Mucosa of descending colon (tissue), 3 donors: ENCODE results near the gene UBAC1. TPM values are rescaled to one million over a fixed set of nuclear protein-coding genes. Genes with fewer than 3 reads are reported as not detected.

ENCODE experiments used
- ATAC-seq: fragments of 200-7000 bp; cut with Tn5 transposase; one replicate; pipeline ENCODE4 v1.9.1; 2020; ENCODE audit warnings: mild to moderate bottlenecking, moderate library complexity
- DNase-seq, 3 donors: peaks; one replicate each; pipeline ENCODE4 v3.0.0-alpha.2; 2020
- H3K36me3 ChIP-seq: fragments of 200-600 bp; one replicate; pipeline ENCODE4 v1.8.0; 2021; ENCODE audit warnings: low read depth, mild to moderate bottlenecking
- H3K4me1 ChIP-seq: fragments of 200-600 bp; one replicate; pipeline ENCODE4 v1.8.0; 2021; ENCODE audit warnings: low read depth, mild to moderate bottlenecking
- H3K4me3 ChIP-seq: fragments of 200-600 bp; one replicate; pipeline ENCODE4 v1.8.0; 2021; ENCODE audit warnings: mild to moderate bottlenecking
- H3K9me3 ChIP-seq: fragments of 200-600 bp; one replicate; pipeline ENCODE4 v1.8.0; 2021; ENCODE audit warnings: mild to moderate bottlenecking
- intact Hi-C, 2 donors: fragments of 100-400 bp; cut with DNase I in 1 of 2; cut with micrococcal nuclease in 1 of 2; formaldehyde crosslinking; loops; one replicate each; pipeline versions ENCODE4 v1.11.0 to v1.11.1; 2022; cut with DNase I, micrococcal nuclease
- total RNA-seq, 3 donors: library from RNA; stranded (reverse); fragmentation: NEBNext Ultra II Directional in 2 of 3; extraction: Animal tissue kit (Norgen Biotek cat#: 25700) in 2 of 3; gene quantifications; one replicate each; pipeline versions ENCODE4 v1.2.1 to v1.2.4, GENCODE V29; 2021 to 2023
- TF ChIP-seq, protein P1 (sequence below): fragments of 200-600 bp; IDR thresholded peaks from one replicate; pipeline ENCODE4 v1.8.0; 2022; ENCODE audit warnings: antibody characterized with exemption, mild to moderate bottlenecking
- donor health status: DM: no; HTN: no; CAD: no; lungs with moderate emphysema.
- donor health status: DM: no; HTN: no; CAD: no.
- donor health status: DM: no; HTN: yes; CAD: no.

UBAC1 gene
- total RNA-seq, 3 donors from 2014 or later = 55.5 to 70.4 (median 64.0) TPM

DNA sequence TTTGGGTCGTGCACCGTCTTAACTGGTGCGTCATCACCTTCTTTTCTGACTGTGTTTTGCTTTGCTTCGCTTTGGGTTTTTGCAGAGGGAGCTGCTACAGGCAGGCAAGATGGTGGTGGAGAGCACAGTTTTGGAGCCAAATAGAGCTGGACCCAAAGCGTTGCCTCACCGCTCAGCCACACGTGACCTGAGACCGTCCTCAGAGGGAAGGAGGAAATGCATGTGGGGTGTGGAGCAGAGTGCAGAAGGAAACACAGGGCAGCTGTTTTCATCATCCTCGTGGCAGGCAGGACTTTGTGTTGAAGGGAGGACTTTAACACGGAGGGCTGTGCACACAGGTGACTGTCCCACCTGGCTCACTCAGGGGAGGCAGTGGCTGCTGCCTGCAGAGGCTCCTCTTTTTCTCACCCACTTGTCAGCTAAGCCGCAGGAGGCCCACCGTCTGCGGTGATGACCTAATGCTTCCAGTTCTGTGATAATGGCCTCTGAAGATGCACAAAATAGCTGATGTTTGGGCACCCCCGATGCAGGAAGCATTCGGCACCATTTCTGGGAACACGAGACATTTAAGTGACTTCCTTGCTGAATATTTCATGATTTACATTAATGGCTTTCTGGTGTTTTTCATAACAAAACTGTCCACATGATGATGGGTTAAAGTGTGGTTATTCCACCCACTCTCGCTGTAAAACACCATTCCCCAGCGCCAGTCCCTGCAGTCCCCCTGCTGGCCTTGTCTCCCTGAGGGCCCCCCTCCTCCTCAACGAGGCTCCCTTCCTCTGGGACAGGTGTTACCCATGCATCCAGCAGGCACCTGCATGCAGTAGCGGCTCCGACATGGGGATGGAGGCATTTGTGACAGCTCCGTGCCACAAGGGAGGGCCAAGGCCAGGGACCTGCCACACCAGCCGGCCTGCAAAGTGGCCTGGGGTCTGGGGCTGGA, 12.4 kb upstream of the UBAC1 start:
- TF ChIP-seq, protein P1, sequence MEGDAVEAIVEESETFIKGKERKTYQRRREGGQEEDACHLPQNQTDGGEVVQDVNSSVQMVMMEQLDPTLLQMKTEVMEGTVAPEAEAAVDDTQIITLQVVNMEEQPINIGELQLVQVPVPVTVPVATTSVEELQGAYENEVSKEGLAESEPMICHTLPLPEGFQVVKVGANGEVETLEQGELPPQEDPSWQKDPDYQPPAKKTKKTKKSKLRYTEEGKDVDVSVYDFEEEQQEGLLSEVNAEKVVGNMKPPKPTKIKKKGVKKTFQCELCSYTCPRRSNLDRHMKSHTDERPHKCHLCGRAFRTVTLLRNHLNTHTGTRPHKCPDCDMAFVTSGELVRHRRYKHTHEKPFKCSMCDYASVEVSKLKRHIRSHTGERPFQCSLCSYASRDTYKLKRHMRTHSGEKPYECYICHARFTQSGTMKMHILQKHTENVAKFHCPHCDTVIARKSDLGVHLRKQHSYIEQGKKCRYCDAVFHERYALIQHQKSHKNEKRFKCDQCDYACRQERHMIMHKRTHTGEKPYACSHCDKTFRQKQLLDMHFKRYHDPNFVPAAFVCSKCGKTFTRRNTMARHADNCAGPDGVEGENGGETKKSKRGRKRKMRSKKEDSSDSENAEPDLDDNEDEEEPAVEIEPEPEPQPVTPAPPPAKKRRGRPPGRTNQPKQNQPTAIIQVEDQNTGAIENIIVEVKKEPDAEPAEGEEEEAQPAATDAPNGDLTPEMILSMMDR = no peak

DNA sequence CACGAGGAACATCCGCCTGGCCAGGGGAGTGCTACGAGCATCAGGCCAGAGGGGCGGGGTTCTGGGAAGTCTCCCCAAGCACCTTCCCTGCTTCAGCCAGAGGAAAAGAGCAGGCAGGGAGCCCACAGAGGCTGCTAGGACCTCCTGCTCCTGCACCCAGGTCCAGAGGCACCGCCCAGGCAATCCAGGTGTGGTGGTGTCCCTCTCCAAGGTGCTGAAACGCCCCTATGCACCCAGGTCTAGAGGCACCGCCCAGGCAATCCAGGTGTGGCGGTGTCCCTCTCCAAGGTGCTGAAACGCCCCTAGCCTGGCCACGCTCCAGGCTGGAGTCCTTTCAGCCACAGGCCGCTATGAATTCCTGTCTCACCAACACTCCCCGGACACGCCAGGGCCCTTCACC, 10.7 kb upstream of the UBAC1 start:
- DNase-seq (peak; percentile 76 to 92 (median 90)), ATAC-seq (peak; percentile 95)
- Histone ChIP-seq H3K36me3 (no peaks in the 10 kb centered on the region), H3K4me1 (no peaks in the 10 kb centered on the region), H3K4me3 (no peak overlapping the region), H3K9me3 (no peaks in the 10 kb centered on the region)
- TF ChIP-seq, protein P1 = no peak
- intact Hi-C loops = no loop called here

More for the DNA sequence above, 12.4 kb upstream of the UBAC1 start:
- intact Hi-C loops = no loop called here
- Histone ChIP-seq H3K9me3 (no peaks in the 10 kb centered on the region), H3K36me3 (no peaks in the 10 kb centered on the region), H3K4me1 (no peaks in the 10 kb centered on the region), H3K4me3 (no peak overlapping the region)
- DNase-seq = peak in 1 of 3 donors; percentile 43
- no peak for ATAC-seq

- DNase-seq (no peak), ATAC-seq (no peak)
- Histone ChIP-seq H3K9me3 (no peaks in the 10 kb centered on the region), H3K36me3 (no peaks in the 10 kb centered on the region), H3K4me3 (no peak overlapping the region), H3K4me1 (no peaks in the 10 kb centered on the region)
- intact Hi-C loops = no loop called here
- TF ChIP-seq, protein P1 = no peak
Observed at GRCh38 chr9:135971111-135971766, 10.1 kb upstream of the UBAC1 start.

DNA sequence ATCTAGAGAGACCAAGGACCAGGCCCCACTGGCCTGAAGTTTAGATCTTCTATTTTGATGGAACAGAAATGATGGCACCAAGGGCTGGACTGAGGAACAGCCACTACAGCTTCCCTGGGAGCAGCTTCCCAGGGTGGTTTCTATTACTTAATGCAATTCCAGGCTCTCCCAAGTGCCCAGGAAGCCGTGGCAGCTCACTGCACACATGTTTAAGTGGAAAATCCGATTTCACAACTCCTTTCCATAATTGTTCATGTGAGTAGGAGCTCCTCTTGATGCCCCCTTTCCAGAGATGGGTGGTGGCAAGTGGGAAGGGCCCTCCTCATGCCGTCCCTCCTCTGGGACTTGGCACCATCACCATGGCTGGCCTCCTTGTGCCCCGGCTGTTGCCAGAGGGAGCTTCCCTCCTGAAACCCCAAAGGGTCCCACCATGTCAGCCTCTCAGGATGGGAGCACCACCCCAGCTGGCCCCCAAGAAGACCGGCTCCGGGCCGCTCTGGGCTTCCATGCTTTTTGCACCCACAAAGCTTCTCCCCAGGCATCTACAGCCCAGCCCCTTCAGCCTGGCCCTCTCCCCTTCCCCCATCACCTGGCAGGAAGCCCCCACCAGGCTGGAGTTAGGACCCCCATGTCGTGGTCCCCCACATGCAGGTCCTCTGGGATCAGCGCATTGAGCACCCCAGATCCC, 9.1 kb upstream of the UBAC1 start:
- intact Hi-C loops = no loop called here
- ATAC-seq = no peak
- TF ChIP-seq, protein P1 = no peak
- H3K4me1 ChIP-seq = no peaks in the 10 kb centered on the region
- no peaks in the 10 kb centered on the region for H3K9me3 ChIP-seq
- H3K36me3 ChIP-seq = no peaks in the 10 kb centered on the region
- no peak overlapping the region for H3K4me3 ChIP-seq
- DNase-seq = no peak

GRCh38 chr9:135969064-135969683, 8.0 kb upstream of the UBAC1 start:
- Histone ChIP-seq H3K4me1 (no peaks in the 10 kb centered on the region), H3K4me3 (no peak overlapping the region), H3K36me3 (no peaks in the 10 kb centered on the region), H3K9me3 (no peaks in the 10 kb centered on the region)
- intact Hi-C loops = loop anchor here in 1 of 2 donors (2.0 kb wide), 1 partner anchor 154 kb away; no protein-coding TSS in a partner anchor
- TF ChIP-seq, protein P1 = no peak
- ATAC-seq (no peak), DNase-seq (no peak)
